Measurements from ENCODE around the gene TBXAS1. TPM values are rescaled to one million over a fixed set of nuclear protein-coding genes. Genes with fewer than 3 reads are reported as not detected.

The TBXAS1 gene
- polyA plus RNA-seq, 2 of the 4 experiments (the other 2 are of a cell fraction): 8.8 to 11.6 TPM

- TF ChIP-seq HOXB5 (CRISPR knock-in tag; IDR thresholded peaks at IDR 0.05) (no peak), MAZ (IDR thresholded peaks at IDR 0.05; ENCODE audit: borderline replicate concordance, low read depth, low read length) (no peak), MAX (IDR thresholded peaks at IDR 0.05) (no peak), TP53 (CRISPR knock-in tag; IDR thresholded peaks at IDR 0.05) (no peak), FOXS1 (CRISPR knock-in tag; IDR thresholded peaks at IDR 0.05) (no peak)
Observed at GRCh38 chr7:139899328-139899955, 70.4 kb downstream of the TBXAS1 start (continued).

- DNase-seq (ENCODE audit: low read depth in 1 of 2, low spot score in 1 of 2) (no peak), ATAC-seq (no peak), FAIRE-seq (no peak)
- no peaks in the 10 kb centered on the region; the same call in 2 of the 3 replicates for H3K9me3 ChIP-seq
- no peaks in the 10 kb centered on the region for H3K4me1 ChIP-seq
- H3K27ac ChIP-seq: no peak overlapping the region
- TF ChIP-seq KDM1A (IDR thresholded peaks at IDR 0.05; ENCODE audit: low read depth) (no peak), POLR2AphosphoS2 (conservative IDR thresholded peaks at IDR 0.05; ENCODE audit: low read length) (no peak), HES2 (IDR thresholded peaks at IDR 0.05) (no peak), CTCF (IDR thresholded peaks at IDR 0.05) (no peak), SMC3 (IDR thresholded peaks at IDR 0.05) (no peak), REST (IDR thresholded peaks at IDR 0.05) (no peak), CHD2 (IDR thresholded peaks at IDR 0.05; ENCODE audit: low read length, partially characterized antibody) (no peak), HOXB5 (CRISPR knock-in tag; IDR thresholded peaks at IDR 0.05) (no peak), CHD4 (IDR thresholded peaks at IDR 0.05; ENCODE audit: borderline replicate concordance) (no peak), PBX3 (IDR thresholded peaks at IDR 0.05) (no peak), RCOR1 (IDR thresholded peaks at IDR 0.05; ENCODE audit: low read depth, low read length) (no peak), TP53 (CRISPR knock-in tag; IDR thresholded peaks at IDR 0.05) (no peak), MYC (IDR thresholded peaks at IDR 0.05; ENCODE audit: borderline replicate concordance, low read length) (no peak), NFE2L2 (conservative IDR thresholded peaks at IDR 0.05; ENCODE audit: low read length) (no peak), HOXB13 (CRISPR knock-in tag; IDR thresholded peaks at IDR 0.05; ENCODE audit: low read depth) (no peak), ZNF302 (CRISPR knock-in tag; IDR thresholded peaks at IDR 0.05) (no peak), TFCP2L1 (CRISPR knock-in tag; IDR thresholded peaks at IDR 0.05) (no peak)
- ChIA-PET CTCF (interaction anchor here (1.2 kb wide), 1 partner anchor 105 kb away, joined by 3 read pairs; no protein-coding TSS in a partner anchor), POLR2A (no interaction called here)
- no peak overlapping the region for H3K4me3 ChIP-seq
- 58% methylated on average over 2 of the region's 2 CpGs for WGBS (ENCODE audit: missing lambda C conversion rate)
- no peak overlapping the region for H3K4me2 ChIP-seq
Observed at GRCh38 chr7:139900326-139900725, 71.3 kb downstream of the TBXAS1 start.
